Effector CD4-positive, alpha-beta T cell (primary cell): ENCODE data around the gene ROBO1.

ENCODE experiments used
- DNase-seq: peaks from one replicate; pipeline ENCODE4 v3.0.0-alpha.2; 2020

Gene ROBO1

GRCh38 chr3:78580681-78581080 lies 1187.1 kb downstream of the ROBO1 start:
- DNase-seq = no peak

GRCh38 chr3:78571486-78571885 lies 1196.3 kb downstream of the ROBO1 start:
- no peak for DNase-seq

DNA sequence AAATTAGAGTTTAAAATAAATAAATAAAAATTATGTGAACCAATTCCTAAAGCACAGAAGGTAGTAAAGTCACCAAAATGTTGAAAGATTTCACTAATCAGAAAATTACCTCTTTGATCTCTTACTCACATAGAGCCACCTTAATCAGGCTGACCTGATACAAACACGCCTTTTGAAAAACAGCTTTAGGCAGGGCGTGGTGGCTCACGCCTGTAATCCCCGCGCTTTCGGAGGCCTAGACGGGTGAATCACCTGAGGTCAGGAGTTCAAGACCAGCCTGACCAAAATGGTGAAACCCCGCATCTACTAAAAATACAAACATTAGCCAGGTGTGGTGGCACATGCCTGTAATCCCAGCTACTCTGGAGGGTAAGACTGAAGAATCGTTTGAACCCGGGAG lies 1197.3 kb downstream of the ROBO1 start:
- no peak for DNase-seq

DNA sequence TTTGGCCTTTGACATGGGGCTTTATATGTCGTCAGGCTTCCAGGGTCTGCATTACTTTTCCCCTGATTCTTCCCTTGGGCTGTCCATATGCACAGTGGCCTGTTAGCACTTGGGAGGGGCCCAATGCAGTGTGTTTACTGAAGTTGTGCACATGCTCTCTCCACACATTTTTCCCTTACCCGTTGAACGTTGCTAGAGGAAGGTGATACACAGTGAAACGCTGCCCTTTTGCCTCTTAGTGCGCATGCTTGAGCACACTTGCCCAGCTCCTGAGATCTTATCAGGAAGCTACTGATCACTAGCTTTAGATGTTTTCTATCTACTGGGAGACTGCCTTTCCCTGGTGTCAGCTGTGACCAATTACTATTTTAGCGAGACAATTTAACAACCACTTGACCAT lies 1198.0 kb downstream of the ROBO1 start:
- no peak for DNase-seq

GRCh38 chr3:78565712-78566111 lies 1202.1 kb downstream of the ROBO1 start:
- DNase-seq = no peak

- DNase-seq = no peak
These were observed 1205.5 kb downstream of the ROBO1 start for GRCh38 chr3:78562328-78562727.
